ENCODE results near the gene CD55. TPM values are rescaled to one million over a fixed set of nuclear protein-coding genes. Genes with fewer than 3 reads are reported as not detected.

Gene CD55
- total and polyA plus RNA-seq, 2 experiments from 2014 or later, result 16.7 to 18.5 TPM

- Mint-ChIP-seq H3K27me3 (ENCODE audit: insufficient read depth, low read depth, poor library complexity) (peaks cover 6% of the 10 kb centered on the region), H3K27ac (no peak overlapping the region), H3K4me3 (no peak overlapping the region), H3K9me3 (no peaks in the 10 kb centered on the region), H3K4me1 (no peaks in the 10 kb centered on the region), H3K36me3 (ENCODE audit: low read depth) (peaks cover 26% of the 10 kb centered on the region)
- Histone ChIP-seq H4K20me1 (replicated peaks; ENCODE audit: insufficient read depth) (0 out of 2 replicates have a peak, but pooled peaks cover 3% of the 10 kb centered on the region), H3K9me2 (ENCODE audit: insufficient read depth) (no peaks in the 10 kb centered on the region), H3K4me3 (no peak overlapping the region), H3F3A (replicated peaks; ENCODE audit: low read depth) (no peaks in the 10 kb centered on the region), H3K4me2 (no peak overlapping the region), H3K36me3 (ENCODE audit: insufficient read depth) (peaks cover 11% of the 10 kb centered on the region; the same call in 1 of the 2 replicates), H3K4me1 (ENCODE audit: insufficient read depth) (no peaks in the 10 kb centered on the region), H3K79me2 (replicated peaks; ENCODE audit: insufficient read depth) (no peaks in the 10 kb centered on the region), H3K27me3 (ENCODE audit: insufficient read depth) (no peaks in the 10 kb centered on the region), H2AFZ (no peak overlapping the region), H3K27ac (ENCODE audit: low read depth) (no peak overlapping the region)
- ATAC-seq, result no peak
- no peak for DNase-seq (ENCODE audit: low spot score)
- TF ChIP-seq CTCF (conservative IDR thresholded peaks at IDR 0.05; ENCODE audit: low read depth in 2 of 2) (no peak), EZH2 (IDR thresholded peaks at IDR 0.05; ENCODE audit: low read depth, unreplicated experiment) (no peak), POLR2AphosphoS5 (IDR thresholded peaks at IDR 0.05; ENCODE audit: low read depth) (no peak), REST (IDR thresholded peaks at IDR 0.05; ENCODE audit: unreplicated experiment) (no peak), EZH2phosphoT487 (IDR thresholded peaks at IDR 0.05; ENCODE audit: unreplicated experiment) (no peak), STAT1 (IDR thresholded peaks at IDR 0.05; ENCODE audit: unreplicated experiment) (no peak), ETS1 (IDR thresholded peaks at IDR 0.05) (no peak), ZNF114 (CRISPR knock-in tag; IDR thresholded peaks at IDR 0.05) (no peak), CREB1 (CRISPR knock-in tag; IDR thresholded peaks at IDR 0.05; ENCODE audit: low read depth) (no peak), ZNF331 (CRISPR knock-in tag; IDR thresholded peaks at IDR 0.05; ENCODE audit: low read depth) (no peak), JUNB (IDR thresholded peaks at IDR 0.05; ENCODE audit: unreplicated experiment) (no peak), NANOG (IDR thresholded peaks at IDR 0.05; ENCODE audit: borderline replicate concordance) (no peak), ZNF462 (CRISPR knock-in tag; IDR thresholded peaks at IDR 0.05) (no peak)
These were observed 12.1 kb downstream of the CD55 start for GRCh38 chr1:207333620-207334019.

All from GM23338 (cell line).